HepG2 (cell line): ENCODE data around the gene KDM6B. TPM values are rescaled to one million over a fixed set of nuclear protein-coding genes. Genes with fewer than 3 reads are reported as not detected.

Experiments
- ATAC-seq: fragments of 200-7000 bp; cut with Tn5 transposase; 3 replicates; pipeline ENCODE4 v1.9.1; 2020; ENCODE audit warnings: mild to moderate bottlenecking, moderate library complexity
- BruUV-seq: library from RNA; stranded (reverse); fragments of 400-500 nt; replicated peaks from 2 replicates; lab custom pipeline; 2021; lab: Mats Ljungman, UMichigan
- CTCF ChIA-PET: fragments of 300-600 bp; formaldehyde crosslinking; extraction: SDS; loops from one replicate; lab custom pipeline; 2021; ENCODE audit warnings: low total read pairs, inconsistent platforms, low intra/inter-chr PET ratio; lab: Yijun Ruan, JAX
- POLR2A ChIA-PET: fragments of 350-600 bp; sonication (Branson Sonifier 250); formaldehyde crosslinking; loops from one replicate; lab custom pipeline; 2020; ENCODE audit warnings: antibody characterized with exemption, inconsistent platforms; lab: Yijun Ruan, JAX
- DNase-seq: peaks from one replicate; pipeline ENCODE4 v3.0.0-alpha.2; 2015; ENCODE audit warnings: low spot score
- FAIRE-seq: peaks from 3 replicates; lab custom pipeline; 2011; peaks lifted over from hg19 to GRCh38; lab: Jason Lieb, UNC
- H2AFZ ChIP-seq: one replicate; pipeline ENCODE4 v1.6.1; 2011; ENCODE audit warnings: low read length, inconsistent platforms
- H3K27ac ChIP-seq: fragments of 300-600 bp; 3 replicates; pipeline ENCODE4 v1.8.0; 2011; ENCODE audit warnings: mixed run types, mild to moderate bottlenecking, mixed read lengths, low read length, inconsistent platforms; ENCODE audit not compliant: insufficient read depth; ENCODE audit errors: extremely low read length
- H3K27me3 ChIP-seq, 2 experiments: fragments of 200-600 bp in 1 of 2; 2 replicates in 1 of 2; 3 replicates in 1 of 2; pipeline versions ENCODE4 v1.6.0 to v1.8.0; 2011; ENCODE audit warnings: low read length in 2 of 2, mild to moderate bottlenecking in 2 of 2, moderate library complexity in 2 of 2, inconsistent platforms in 1 of 2; ENCODE audit not compliant: insufficient read depth in 2 of 2, control insufficient read depth in 1 of 2
- H3K36me3 ChIP-seq, 2 experiments: fragments of 200-600 bp in 1 of 2; replicated peaks in 1 of 2; 2 replicates in 1 of 2; 3 replicates in 1 of 2; pipeline versions ENCODE4 v1.5.1 to v1.8.0; 2011; ENCODE audit warnings: low read length in 2 of 2, inconsistent platforms in 1 of 2; ENCODE audit not compliant: insufficient read depth in 2 of 2, control insufficient read depth in 1 of 2
- H3K4me1 ChIP-seq: 2 replicates; pipeline ENCODE4 v1.5.1; 2012; ENCODE audit warnings: low read length, inconsistent platforms; ENCODE audit not compliant: insufficient read depth
- H3K4me2 ChIP-seq: 2 replicates; pipeline ENCODE4 v1.6.0; 2011; ENCODE audit warnings: low read depth, low read length, inconsistent platforms
- H3K4me3 ChIP-seq, 3 experiments: fragments of 200-600 bp in 1 of 3; sonication (generic), shearing (Covaris generic) in 1 of 3; replicated peaks in 1 of 3; 2 replicates each; pipeline ENCODE4 v1.5.1; 2011 to 2016; ENCODE audit warnings: low read length in 3 of 3, inconsistent platforms in 2 of 3, low read depth in 2 of 3, mild to moderate bottlenecking in 2 of 3, control low read depth in 1 of 3, mixed read lengths in 1 of 3; ENCODE audit not compliant: insufficient read depth in 1 of 3
- H3K79me2 ChIP-seq: one replicate; pipeline ENCODE4 v1.6.1; 2011; ENCODE audit warnings: low read length, inconsistent platforms; ENCODE audit not compliant: insufficient read depth
- H3K9ac ChIP-seq: 2 replicates; pipeline ENCODE4 v1.6.0; 2011; ENCODE audit warnings: mild to moderate bottlenecking, low read depth, low read length, inconsistent platforms; ENCODE audit not compliant: insufficient read depth
- H3K9me3 ChIP-seq: 2 replicates; pipeline ENCODE4 v1.5.1; 2012; ENCODE audit warnings: mild to moderate bottlenecking, low read length
- H4K20me1 ChIP-seq: 2 replicates; pipeline ENCODE4 v1.6.0; 2011; ENCODE audit warnings: inconsistent platforms, mild to moderate bottlenecking, low read length, moderate library complexity; ENCODE audit not compliant: insufficient read depth
- ATF1 ChIP-seq: IDR thresholded peaks from 2 replicates; pipeline ENCODE4 v1.6.1; 2016; ENCODE audit warnings: mild to moderate bottlenecking, control low read depth
- FIP1L1 ChIP-seq: fragments of 200-400 bp; formaldehyde crosslinking; IDR thresholded peaks from 2 replicates; pipeline ENCODE4 v1.6.1; 2018; ENCODE audit warnings: low read depth, mild to moderate bottlenecking, low read length, moderate library complexity, borderline replicate concordance; ENCODE audit not compliant: insufficient read depth
- JUN ChIP-seq: sonication (generic); formaldehyde crosslinking; IDR thresholded peaks from 2 replicates; pipeline ENCODE4 v1.4.0; 2020; ENCODE audit warnings: mild to moderate bottlenecking, missing genetic modification reagents
- MXI1 ChIP-seq: IDR thresholded peaks from 3 replicates; pipeline ENCODE4 v1.6.1; 2012; ENCODE audit warnings: low read depth, low read length, inconsistent platforms, borderline replicate concordance
- NCOR1 ChIP-seq: fragments of 200-600 bp; sonication (generic); IDR thresholded peaks from 2 replicates; pipeline ENCODE4 v1.7.0; 2017; ENCODE audit warnings: antibody characterized with exemption, low read length, borderline replicate concordance
- TEAD3 ChIP-seq: optimal IDR thresholded peaks from 2 replicates; pipeline ENCODE3; 2016; ENCODE audit warnings: borderline replicate concordance
- U2AF1 ChIP-seq: fragments of 200-400 bp; formaldehyde crosslinking; optimal IDR thresholded peaks from 2 replicates; pipeline ENCODE3; 2017; ENCODE audit warnings: mild to moderate bottlenecking, low read depth, low read length
- ZNF263 ChIP-seq: sonication (generic); formaldehyde crosslinking; IDR thresholded peaks from 2 replicates; pipeline ENCODE4 v1.4.0; 2020; ENCODE audit warnings: missing genetic modification reagents
- ZNF556 ChIP-seq: sonication (generic); formaldehyde crosslinking; IDR thresholded peaks from 2 replicates; pipeline ENCODE4 v1.4.0; 2020; ENCODE audit warnings: mild to moderate bottlenecking, missing genetic modification reagents, borderline replicate concordance
- WGBS: methylation state at CpG from one replicate; pipeline ENCODE4 v1.1.6; 2017; ENCODE audit warnings: low lambda C conversion rate; 5-methylcytosine and 5-hydroxymethylcytosine counted together
- in situ Hi-C: cut with HindIII; loops from 2 replicates; pipeline ENCODE4 v1.10.0; 2017; ENCODE audit warnings: low pct_unique_long_range_greater_than_20kb; ENCODE audit not compliant: extremely low pct_ligation_motif_present
- intact Hi-C: fragments of 100-400 bp; cut with micrococcal nuclease; formaldehyde crosslinking; loops from one replicate; pipeline ENCODE4 v1.10.0; 2022; ENCODE audit not compliant: unreplicated experiment
- polyA plus RNA-seq, 8 experiments: library from polyadenylated mRNA; depleted of rRNA in 3 of 8; stranded (reverse) in 7 of 8; unstranded in 1 of 8; fragments of >200 nt; fragmentation: Illumina TruSeq in 4 of 8; extraction: Trizol in 4 of 8; gene quantifications; 2 replicates each; pipeline versions ENCODE4 v1.2.1 to v1.2.3, GENCODE V29; 2011 to 2016; ENCODE audit warnings: low read depth in 4 of 8, missing spikeins in 1 of 8, mixed read lengths in 1 of 8; ENCODE audit not compliant: insufficient read depth in 1 of 8
- total RNA-seq, 5 experiments: library from RNA; depleted of rRNA; stranded (reverse); fragments of >200 nt; fragmentation: Illumina TruSeq; extraction: Trizol; gene quantifications; 2 replicates each; pipeline ENCODE4 v1.2.3, GENCODE V29; 2016; ENCODE audit warnings: low read depth in 1 of 5
- TF ChIP-seq, protein P1 (sequence below): sonication (generic); formaldehyde crosslinking; IDR thresholded peaks from 2 replicates; pipeline ENCODE4 v1.5.0; 2020; ENCODE audit warnings: missing genetic modification reagents
- TF ChIP-seq, protein P2 (sequence below): sonication (generic); formaldehyde crosslinking; IDR thresholded peaks from 2 replicates; pipeline ENCODE4 v1.4.0; 2020; ENCODE audit warnings: missing genetic modification reagents, borderline replicate concordance
- TF ChIP-seq, protein P3 (sequence below): sonication (generic); formaldehyde crosslinking; IDR thresholded peaks from 2 replicates; pipeline ENCODE4 v1.4.0; 2020; ENCODE audit warnings: mild to moderate bottlenecking, missing genetic modification reagents
- TF ChIP-seq, protein P4 (sequence below): sonication (generic); formaldehyde crosslinking; IDR thresholded peaks from 2 replicates; pipeline ENCODE4 v1.5.0; 2020; ENCODE audit warnings: missing genetic modification reagents
- TF ChIP-seq, protein P5 (sequence below): sonication (generic); formaldehyde crosslinking; IDR thresholded peaks from 2 replicates; pipeline ENCODE4 v1.5.1; 2020; ENCODE audit warnings: mild to moderate bottlenecking, moderate library complexity, missing genetic modification reagents

Gene KDM6B
- total and polyA plus RNA-seq, 2 of the 13 experiments (the other 11 are each of a cell fraction or from before 2014, with no cell fraction given), result 1.3 to 2.1 TPM

DNA sequence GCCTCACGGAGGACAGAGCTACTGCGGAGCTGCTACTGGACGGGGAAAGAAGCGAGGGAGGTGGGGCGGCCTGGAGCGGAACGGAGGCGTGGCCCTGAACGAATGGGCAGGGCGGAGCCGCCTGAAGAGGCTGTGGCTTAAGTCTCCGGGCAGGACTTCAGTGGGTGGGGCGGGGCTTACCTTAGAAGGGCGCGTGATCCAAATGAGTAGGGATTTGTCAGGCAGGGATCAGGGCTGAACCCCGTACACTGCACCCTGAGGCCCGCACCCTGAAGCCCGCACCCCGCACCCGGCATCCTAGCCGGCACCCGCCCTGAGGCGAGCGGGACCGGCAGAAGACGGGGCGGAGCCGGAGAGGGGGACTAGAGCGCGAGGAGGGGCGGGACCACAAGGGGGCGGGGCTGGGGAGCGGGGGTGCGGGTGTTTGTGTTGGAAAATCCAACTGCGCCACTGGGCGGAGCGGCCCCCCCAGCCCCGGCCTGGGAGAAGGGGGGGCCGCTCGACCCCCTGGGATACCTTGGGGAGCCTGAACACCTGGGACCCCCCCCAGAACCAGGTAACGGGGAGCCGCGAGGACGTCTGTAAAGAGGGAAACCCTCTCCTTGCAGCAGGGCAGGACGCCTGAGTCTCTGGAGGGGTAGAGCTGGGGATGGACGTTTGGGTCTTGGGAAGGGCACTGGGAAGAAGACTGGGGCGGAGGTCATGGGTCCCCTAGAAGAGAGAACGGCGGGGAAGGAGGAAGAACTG lies at the start of gene KDM6B (continued):
- TF ChIP-seq, protein P1, sequence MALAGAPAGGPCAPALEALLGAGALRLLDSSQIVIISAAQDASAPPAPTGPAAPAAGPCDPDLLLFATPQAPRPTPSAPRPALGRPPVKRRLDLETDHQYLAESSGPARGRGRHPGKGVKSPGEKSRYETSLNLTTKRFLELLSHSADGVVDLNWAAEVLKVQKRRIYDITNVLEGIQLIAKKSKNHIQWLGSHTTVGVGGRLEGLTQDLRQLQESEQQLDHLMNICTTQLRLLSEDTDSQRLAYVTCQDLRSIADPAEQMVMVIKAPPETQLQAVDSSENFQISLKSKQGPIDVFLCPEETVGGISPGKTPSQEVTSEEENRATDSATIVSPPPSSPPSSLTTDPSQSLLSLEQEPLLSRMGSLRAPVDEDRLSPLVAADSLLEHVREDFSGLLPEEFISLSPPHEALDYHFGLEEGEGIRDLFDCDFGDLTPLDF (CRISPR knock-in tag), result no peak
- TF ChIP-seq MXI1, result peak; percentile 51; the same call in 1 of the 3 replicates
- TF ChIP-seq ZNF556 (CRISPR knock-in tag), result no peak
- 0 out of 2 replicates have a peak, but pooled peaks have one; percentile 5 for TF ChIP-seq ZNF263 (CRISPR knock-in tag)

DNA sequence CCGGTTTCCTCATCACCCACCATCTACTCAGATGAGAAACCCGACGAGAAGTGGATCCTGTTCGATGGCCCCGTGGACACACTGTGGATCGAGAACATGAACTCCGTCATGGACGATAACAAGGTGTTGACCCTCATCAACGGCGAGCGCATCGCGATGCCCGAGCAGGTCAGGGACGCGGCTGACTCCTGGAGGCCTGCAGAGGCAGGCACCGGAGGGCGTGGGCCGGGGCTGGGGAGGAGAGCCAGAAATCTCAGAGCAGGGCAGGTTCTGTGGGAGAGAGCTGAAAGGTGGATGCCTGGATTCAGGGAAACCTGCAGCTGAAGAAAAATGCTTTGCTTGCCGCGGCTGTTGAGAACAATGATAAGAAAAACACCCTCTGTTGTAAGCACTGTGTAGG lies 47.2 kb upstream of the KDM6B start:
- in situ Hi-C loops, result no loop called here
- intact Hi-C loops, result no loop called here
- H3K4me2 ChIP-seq, result no peak overlapping the region
- peaks cover 1 to 38% of the 10 kb centered on the region in 2 experiments for H3K27me3 ChIP-seq
- no peaks in the 10 kb centered on the region for H3K9me3 ChIP-seq
- H4K20me1 ChIP-seq, result no peaks in the 10 kb centered on the region
- ChIA-PET POLR2A (no interaction called here), CTCF (no interaction called here)
- DNase-seq, result no peak
- no peaks in the 10 kb centered on the region for H3K36me3 ChIP-seq
- H3K9ac ChIP-seq, result no peak overlapping the region
- 46% methylated on average over 14 of the region's 21 CpGs for WGBS
- H3K79me2 ChIP-seq, result no peaks in the 10 kb centered on the region
- no peak overlapping the region for H3K27ac ChIP-seq
- no peak overlapping the region for H3K4me3 ChIP-seq
- BruUV-seq, result no TSS peak
- no peak for ATAC-seq
- no peak overlapping the region for H2AFZ ChIP-seq
- no peaks in the 10 kb centered on the region for H3K4me1 ChIP-seq
- FAIRE-seq, result no peak
- TF ChIP-seq, protein P2, sequence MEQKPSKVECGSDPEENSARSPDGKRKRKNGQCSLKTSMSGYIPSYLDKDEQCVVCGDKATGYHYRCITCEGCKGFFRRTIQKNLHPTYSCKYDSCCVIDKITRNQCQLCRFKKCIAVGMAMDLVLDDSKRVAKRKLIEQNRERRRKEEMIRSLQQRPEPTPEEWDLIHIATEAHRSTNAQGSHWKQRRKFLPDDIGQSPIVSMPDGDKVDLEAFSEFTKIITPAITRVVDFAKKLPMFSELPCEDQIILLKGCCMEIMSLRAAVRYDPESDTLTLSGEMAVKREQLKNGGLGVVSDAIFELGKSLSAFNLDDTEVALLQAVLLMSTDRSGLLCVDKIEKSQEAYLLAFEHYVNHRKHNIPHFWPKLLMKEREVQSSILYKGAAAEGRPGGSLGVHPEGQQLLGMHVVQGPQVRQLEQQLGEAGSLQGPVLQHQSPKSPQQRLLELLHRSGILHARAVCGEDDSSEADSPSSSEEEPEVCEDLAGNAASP (CRISPR knock-in tag), result no peak
- TF ChIP-seq, protein P3, sequence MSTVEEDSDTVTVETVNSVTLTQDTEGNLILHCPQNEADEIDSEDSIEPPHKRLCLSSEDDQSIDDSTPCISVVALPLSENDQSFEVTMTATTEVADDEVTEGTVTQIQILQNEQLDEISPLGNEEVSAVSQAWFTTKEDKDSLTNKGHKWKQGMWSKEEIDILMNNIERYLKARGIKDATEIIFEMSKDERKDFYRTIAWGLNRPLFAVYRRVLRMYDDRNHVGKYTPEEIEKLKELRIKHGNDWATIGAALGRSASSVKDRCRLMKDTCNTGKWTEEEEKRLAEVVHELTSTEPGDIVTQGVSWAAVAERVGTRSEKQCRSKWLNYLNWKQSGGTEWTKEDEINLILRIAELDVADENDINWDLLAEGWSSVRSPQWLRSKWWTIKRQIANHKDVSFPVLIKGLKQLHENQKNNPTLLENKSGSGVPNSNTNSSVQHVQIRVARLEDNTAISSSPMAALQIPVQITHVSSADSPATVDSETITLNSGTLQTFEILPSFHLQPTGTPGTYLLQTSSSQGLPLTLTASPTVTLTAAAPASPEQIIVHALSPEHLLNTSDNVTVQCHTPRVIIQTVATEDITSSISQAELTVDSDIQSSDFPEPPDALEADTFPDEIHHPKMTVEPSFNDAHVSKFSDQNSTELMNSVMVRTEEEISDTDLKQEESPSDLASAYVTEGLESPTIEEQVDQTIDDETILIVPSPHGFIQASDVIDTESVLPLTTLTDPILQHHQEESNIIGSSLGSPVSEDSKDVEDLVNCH (CRISPR knock-in tag), result no peak
- TF ChIP-seq JUN (CRISPR knock-in tag) (no peak), U2AF1 (no peak), ATF1 (CRISPR knock-in tag) (no peak), NCOR1 (no peak), FIP1L1 (no peak), TEAD3 (CRISPR knock-in tag) (no peak)
- TF ChIP-seq, protein P4, sequence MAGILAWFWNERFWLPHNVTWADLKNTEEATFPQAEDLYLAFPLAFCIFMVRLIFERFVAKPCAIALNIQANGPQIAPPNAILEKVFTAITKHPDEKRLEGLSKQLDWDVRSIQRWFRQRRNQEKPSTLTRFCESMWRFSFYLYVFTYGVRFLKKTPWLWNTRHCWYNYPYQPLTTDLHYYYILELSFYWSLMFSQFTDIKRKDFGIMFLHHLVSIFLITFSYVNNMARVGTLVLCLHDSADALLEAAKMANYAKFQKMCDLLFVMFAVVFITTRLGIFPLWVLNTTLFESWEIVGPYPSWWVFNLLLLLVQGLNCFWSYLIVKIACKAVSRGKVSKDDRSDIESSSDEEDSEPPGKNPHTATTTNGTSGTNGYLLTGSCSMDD, result no peak
- TF ChIP-seq, protein P5, sequence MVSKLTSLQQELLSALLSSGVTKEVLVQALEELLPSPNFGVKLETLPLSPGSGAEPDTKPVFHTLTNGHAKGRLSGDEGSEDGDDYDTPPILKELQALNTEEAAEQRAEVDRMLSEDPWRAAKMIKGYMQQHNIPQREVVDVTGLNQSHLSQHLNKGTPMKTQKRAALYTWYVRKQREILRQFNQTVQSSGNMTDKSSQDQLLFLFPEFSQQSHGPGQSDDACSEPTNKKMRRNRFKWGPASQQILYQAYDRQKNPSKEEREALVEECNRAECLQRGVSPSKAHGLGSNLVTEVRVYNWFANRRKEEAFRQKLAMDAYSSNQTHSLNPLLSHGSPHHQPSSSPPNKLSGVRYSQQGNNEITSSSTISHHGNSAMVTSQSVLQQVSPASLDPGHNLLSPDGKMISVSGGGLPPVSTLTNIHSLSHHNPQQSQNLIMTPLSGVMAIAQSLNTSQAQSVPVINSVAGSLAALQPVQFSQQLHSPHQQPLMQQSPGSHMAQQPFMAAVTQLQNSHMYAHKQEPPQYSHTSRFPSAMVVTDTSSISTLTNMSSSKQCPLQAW, result no peak
